H9 (cell line): ENCODE results near the gene CIART. TPM values are rescaled to one million over a fixed set of nuclear protein-coding genes. Genes with fewer than 3 reads are reported as not detected.

ENCODE experiments used
- DNase-seq: peaks from one replicate; pipeline ENCODE4 v3.0.0-alpha.2; 2017
- H2AFZ ChIP-seq: one replicate; pipeline ENCODE4 v1.6.1; 2013; ENCODE audit warnings: mild to moderate bottlenecking, low read length, control low read depth, moderate library complexity
- H2AK5ac ChIP-seq: 2 replicates; pipeline ENCODE4 v1.6.1; 2013; ENCODE audit warnings: low read length, control low read depth, mixed read lengths; ENCODE audit not compliant: insufficient read length
- H2BK120ac ChIP-seq: one replicate; pipeline ENCODE4 v1.6.1; 2013; ENCODE audit warnings: low read depth, mild to moderate bottlenecking, low read length, control low read depth, inconsistent platforms; ENCODE audit not compliant: poor library complexity, severe bottlenecking
- H2BK12ac ChIP-seq: 2 replicates; pipeline ENCODE4 v1.6.1; 2013; ENCODE audit warnings: low read length, control low read depth, mixed read lengths, low read depth; ENCODE audit not compliant: insufficient read length
- H2BK15ac ChIP-seq: 2 replicates; pipeline ENCODE4 v1.6.1; 2013; ENCODE audit warnings: low read depth, low read length, control low read depth
- H2BK20ac ChIP-seq: one replicate; pipeline ENCODE4 v1.6.1; 2013; ENCODE audit warnings: low read depth, mild to moderate bottlenecking, low read length, control low read depth, inconsistent platforms; ENCODE audit not compliant: poor library complexity, severe bottlenecking
- H2BK5ac ChIP-seq: 2 replicates; pipeline ENCODE4 v1.6.1; 2013; ENCODE audit warnings: low read length, control low read depth, mixed read lengths; ENCODE audit not compliant: insufficient read length
- H3K14ac ChIP-seq: 2 replicates; pipeline ENCODE4 v1.6.1; 2013; ENCODE audit warnings: low read length, control low read depth; ENCODE audit not compliant: insufficient read depth
- H3K18ac ChIP-seq: 2 replicates; pipeline ENCODE4 v1.6.1; 2013; ENCODE audit warnings: low read depth, mild to moderate bottlenecking, mixed read lengths, low read length, control low read depth; ENCODE audit not compliant: insufficient read length
- H3K23ac ChIP-seq: 2 replicates; pipeline ENCODE4 v1.6.1; 2013; ENCODE audit warnings: low read length, control low read depth, mixed read lengths, low read depth; ENCODE audit not compliant: insufficient read length
- H3K23me2 ChIP-seq: 2 replicates; pipeline ENCODE4 v1.6.1; 2013; ENCODE audit warnings: low read depth, mild to moderate bottlenecking, mixed read lengths, low read length, control low read depth; ENCODE audit not compliant: insufficient read length, poor library complexity, severe bottlenecking
- H3K27ac ChIP-seq: 2 replicates; pipeline ENCODE4 v1.5.1; 2013; ENCODE audit warnings: low read length, control low read depth, mixed read lengths, low read depth; ENCODE audit not compliant: insufficient read length
- H3K27me3 ChIP-seq: 2 replicates; pipeline ENCODE4 v1.6.1; 2013; ENCODE audit warnings: low read length, control low read depth, inconsistent platforms; ENCODE audit not compliant: insufficient read depth
- H3K4ac ChIP-seq: 2 replicates; pipeline ENCODE4 v1.6.1; 2013; ENCODE audit warnings: low read depth, mild to moderate bottlenecking, control low read depth, inconsistent platforms, low read length, moderate library complexity
- H3K4me1 ChIP-seq: 2 replicates; pipeline ENCODE4 v1.6.1; 2013; ENCODE audit warnings: low read length, control low read depth, inconsistent platforms; ENCODE audit not compliant: insufficient read depth
- H3K4me2 ChIP-seq: 2 replicates; pipeline ENCODE4 v1.6.1; 2013; ENCODE audit warnings: low read length, control low read depth, mixed read lengths; ENCODE audit not compliant: insufficient read length, insufficient read depth
- H3K56ac ChIP-seq: 2 replicates; pipeline ENCODE4 v1.6.1; 2013; ENCODE audit warnings: low read depth, mild to moderate bottlenecking, mixed read lengths, low read length, control low read depth; ENCODE audit not compliant: insufficient read length
- H3K79me1 ChIP-seq: 2 replicates; pipeline ENCODE4 v1.6.1; 2013; ENCODE audit warnings: low read depth, mild to moderate bottlenecking, moderate library complexity, low read length, control low read depth, inconsistent platforms; ENCODE audit not compliant: insufficient read depth, poor library complexity, severe bottlenecking
- H3K79me2 ChIP-seq: 2 replicates; pipeline ENCODE4 v1.6.1; 2013; ENCODE audit warnings: low read length, control low read depth, inconsistent platforms; ENCODE audit not compliant: insufficient read depth
- H3K9ac ChIP-seq: 2 replicates; pipeline ENCODE4 v1.6.1; 2013; ENCODE audit warnings: low read length, control low read depth, mixed read lengths; ENCODE audit not compliant: insufficient read length; ENCODE audit errors: extremely low read depth
- H3K9me3 ChIP-seq: one replicate; pipeline ENCODE4 v1.6.1; 2013; ENCODE audit warnings: low read depth, low read length, inconsistent platforms; ENCODE audit not compliant: control insufficient read depth
- H3T11ph ChIP-seq: one replicate; pipeline ENCODE4 v1.6.1; 2013; ENCODE audit warnings: mild to moderate bottlenecking, low read length, control low read depth, inconsistent platforms
- H4K20me1 ChIP-seq: one replicate; pipeline ENCODE4 v1.6.1; 2013; ENCODE audit not compliant: control insufficient read depth, insufficient read length, insufficient read depth
- H4K5ac ChIP-seq: 2 replicates; pipeline ENCODE4 v1.6.1; 2013; ENCODE audit warnings: low read depth, mild to moderate bottlenecking, mixed read lengths, low read length, control low read depth; ENCODE audit not compliant: insufficient read length
- H4K8ac ChIP-seq: replicated peaks from 2 replicates; pipeline ENCODE4 v1.6.1; 2013; ENCODE audit warnings: low read length, control low read depth, mixed read lengths, low read depth; ENCODE audit not compliant: insufficient read length
- H4K91ac ChIP-seq: 2 replicates; pipeline ENCODE4 v1.6.1; 2013; ENCODE audit warnings: low read depth, mild to moderate bottlenecking, moderate library complexity, mixed read lengths, low read length, control low read depth; ENCODE audit not compliant: insufficient read length
- H3K27ac Mint-ChIP-seq, 3 experiments: 2 replicates in 2 of 3; 3 replicates in 1 of 3; pipeline ENCODE4 v1.8.0; 2020 to 2021; ENCODE audit warnings: mixed read lengths in 3 of 3, mild to moderate bottlenecking in 1 of 3, moderate library complexity in 1 of 3
- H3K27me3 Mint-ChIP-seq: 2 replicates; pipeline ENCODE4 v1.8.0; 2021; ENCODE audit warnings: low read depth, mild to moderate bottlenecking, moderate library complexity, mixed read lengths
- H3K36me3 Mint-ChIP-seq, 3 experiments: 2 replicates in 2 of 3; 3 replicates in 1 of 3; pipeline ENCODE4 v1.8.0; 2020 to 2021; ENCODE audit warnings: low read depth in 3 of 3, mixed read lengths in 3 of 3; ENCODE audit not compliant: insufficient read depth in 1 of 3
- H3K4me1 Mint-ChIP-seq, 2 experiments: 2 replicates each; pipeline ENCODE4 v1.8.0; 2020; ENCODE audit warnings: mixed read lengths in 2 of 2
- H3K4me3 Mint-ChIP-seq, 2 experiments: 2 replicates in 1 of 2; 3 replicates in 1 of 2; pipeline ENCODE4 v1.8.0; 2020 to 2021; ENCODE audit warnings: mild to moderate bottlenecking in 2 of 2, mixed read lengths in 2 of 2, moderate library complexity in 1 of 2
- H3K9me3 Mint-ChIP-seq, 2 experiments: 2 replicates in 1 of 2; 3 replicates in 1 of 2; pipeline ENCODE4 v1.8.0; 2020; ENCODE audit warnings: mild to moderate bottlenecking in 2 of 2, mixed read lengths in 2 of 2, moderate library complexity in 1 of 2
- whole genome bisulfite sequencing: extraction: QIAGEN DNeasy Blood & Tissue Kit; methylation state at CpG from one replicate; pipeline ENCODE4 v1.1.7; 2013; ENCODE audit warnings: missing lambda C conversion rate, low lambda C conversion rate, mixed read lengths; ENCODE audit not compliant: insufficient read length; ENCODE audit errors: extremely low coverage; 5-methylcytosine and 5-hydroxymethylcytosine counted together
- total RNA-seq: library from RNA; stranded (reverse); gene quantifications from 2 replicates; pipeline ENCODE4 v1.2.1, GENCODE V29; 2021
- TF ChIP-seq, protein P1 (sequence below): fragments of 200-600 bp; sonication (generic); conservative IDR thresholded peaks from 3 replicates; pipeline ENCODE4 v1.8.0; 2021; ENCODE audit warnings: antibody characterized with exemption, mild to moderate bottlenecking

Gene CIART
- total RNA-seq, 1 experiment from 2014 or later: 15.6 TPM

DNA sequence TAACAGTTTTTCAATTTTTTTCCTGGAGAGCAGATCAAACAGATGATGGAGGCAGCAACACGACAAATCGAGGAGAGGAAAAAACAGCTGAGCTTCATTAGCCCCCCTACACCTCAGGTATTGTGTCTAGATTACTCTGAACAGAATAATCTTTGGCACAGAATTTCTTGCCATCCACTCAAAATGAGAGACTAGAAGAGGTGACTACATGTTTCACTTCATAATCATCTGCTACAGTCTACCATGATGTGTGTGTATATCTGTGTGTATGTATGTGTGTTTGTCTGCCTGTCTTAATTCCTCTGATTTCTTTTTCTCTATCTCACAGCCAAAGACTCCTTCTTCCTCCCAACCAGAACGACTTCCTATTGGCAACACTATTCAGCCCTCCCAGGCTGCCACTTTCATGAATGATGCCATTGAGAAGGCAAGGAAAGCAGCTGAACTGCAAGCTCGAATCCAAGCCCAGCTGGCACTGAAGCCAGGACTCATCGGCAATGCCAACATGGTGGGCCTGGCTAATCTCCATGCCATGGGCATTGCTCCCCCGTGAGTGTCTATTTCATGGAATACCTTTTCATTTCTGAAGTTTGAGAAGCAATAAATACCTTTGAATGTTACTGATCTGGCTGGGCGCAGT is 50.4 kb downstream of the CIART start:
- Histone ChIP-seq H2AK5ac (no peak overlapping the region), H2AFZ (no peak overlapping the region), H3K9ac (no peak overlapping the region), H4K20me1 (no peaks in the 10 kb centered on the region), H4K5ac (no peak overlapping the region), H3K4ac (no peak overlapping the region), H2BK12ac (no peak overlapping the region), H2BK5ac (no peak overlapping the region), H2BK20ac (no peak overlapping the region), H2BK120ac (no peak overlapping the region), H3K23me2 (no peaks in the 10 kb centered on the region), H3K56ac (no peak overlapping the region), H3K79me1 (peaks cover 3% of the 10 kb centered on the region), H3K27me3 (no peaks in the 10 kb centered on the region), H3K27ac (no peak overlapping the region), H3K79me2 (no peaks in the 10 kb centered on the region), H3K23ac (no peak overlapping the region), H3K18ac (no peak overlapping the region), H3K9me3 (no peaks in the 10 kb centered on the region), H3K4me1 (no peaks in the 10 kb centered on the region), H3T11ph (no peak overlapping the region), H2BK15ac (no peak overlapping the region), H3K14ac (no peak overlapping the region), H4K91ac (no peak overlapping the region), H3K4me2 (no peak overlapping the region), H4K8ac (no peak overlapping the region)
- Mint-ChIP-seq H3K36me3 (peaks cover 61 to 87% (median 86%) of the 10 kb centered on the region in 3 experiments), H3K27me3 (no peaks in the 10 kb centered on the region), H3K27ac (no peak overlapping the region), H3K4me1 (no peaks in the 10 kb centered on the region), H3K4me3 (no peak overlapping the region), H3K9me3 (no peaks in the 10 kb centered on the region)
- DNase-seq: no peak
- TF ChIP-seq, protein P1, sequence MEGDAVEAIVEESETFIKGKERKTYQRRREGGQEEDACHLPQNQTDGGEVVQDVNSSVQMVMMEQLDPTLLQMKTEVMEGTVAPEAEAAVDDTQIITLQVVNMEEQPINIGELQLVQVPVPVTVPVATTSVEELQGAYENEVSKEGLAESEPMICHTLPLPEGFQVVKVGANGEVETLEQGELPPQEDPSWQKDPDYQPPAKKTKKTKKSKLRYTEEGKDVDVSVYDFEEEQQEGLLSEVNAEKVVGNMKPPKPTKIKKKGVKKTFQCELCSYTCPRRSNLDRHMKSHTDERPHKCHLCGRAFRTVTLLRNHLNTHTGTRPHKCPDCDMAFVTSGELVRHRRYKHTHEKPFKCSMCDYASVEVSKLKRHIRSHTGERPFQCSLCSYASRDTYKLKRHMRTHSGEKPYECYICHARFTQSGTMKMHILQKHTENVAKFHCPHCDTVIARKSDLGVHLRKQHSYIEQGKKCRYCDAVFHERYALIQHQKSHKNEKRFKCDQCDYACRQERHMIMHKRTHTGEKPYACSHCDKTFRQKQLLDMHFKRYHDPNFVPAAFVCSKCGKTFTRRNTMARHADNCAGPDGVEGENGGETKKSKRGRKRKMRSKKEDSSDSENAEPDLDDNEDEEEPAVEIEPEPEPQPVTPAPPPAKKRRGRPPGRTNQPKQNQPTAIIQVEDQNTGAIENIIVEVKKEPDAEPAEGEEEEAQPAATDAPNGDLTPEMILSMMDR: no peak
- WGBS: no CpG with 5 or more reads among the region's 7 CpGs

Other genes starting within 250 kb of the CIART start
- gene VPS45, start 214.8 kb upstream of the CIART start, total RNA-seq: 31.8 and 31.9 TPM in 2 replicates
- 47.6 and 48.1 TPM in 2 replicates for gene PLEKHO1, start 132.6 kb upstream of the CIART start, total RNA-seq
- 103 and 106 TPM in 2 replicates for gene ANP32E, start 46.4 kb upstream of the CIART start, total RNA-seq
- 42.0 and 43.2 TPM in 2 replicates for gene CA14, start 24.8 kb upstream of the CIART start, total RNA-seq
- 113 and 115 TPM in 2 replicates for gene APH1A, start 13.5 kb upstream of the CIART start, total RNA-seq
- 20.8 and 21.3 TPM in 2 replicates for gene C1orf54, start 9.8 kb upstream of the CIART start, total RNA-seq
- gene MRPS21, start 11.3 kb downstream of the CIART start, total RNA-seq: 113 and 114 TPM in 2 replicates
- 82.3 and 86.1 TPM in 2 replicates for gene PRPF3, start 39.0 kb downstream of the CIART start, total RNA-seq
- 37.9 and 39.0 TPM in 2 replicates for gene RPRD2, start 81.6 kb downstream of the CIART start, total RNA-seq
- gene TARS2, start 204.9 kb downstream of the CIART start, total RNA-seq: 36.5 and 38.8 TPM in 2 replicates
- gene ECM1, start 225.6 kb downstream of the CIART start, total RNA-seq: 0.88 and 1.4 TPM in 2 replicates
- gene FALEC, start 233.2 kb downstream of the CIART start, total RNA-seq: not detected in 2 replicates